Measurements from ENCODE around the gene GPS1.

The GPS1 gene

GRCh38 chr17:82041144-82041814, 10.4 kb upstream of the GPS1 start:
- TF ChIP-seq POLR2AphosphoS5 (IDR thresholded peaks at IDR 0.05; ENCODE audit: low read depth, low read length) (no peak), FOXP2 (optimal IDR thresholded peaks at IDR 0.05; ENCODE audit: borderline replicate concordance, extremely low read depth, extremely low read length, insufficient read depth) (no peak), REST (IDR thresholded peaks at IDR 0.05; ENCODE audit: insufficient read depth in 1 of 2, low read depth in 2 of 2, low read length in 2 of 2) (no peak), SIN3A (IDR thresholded peaks at IDR 0.05; ENCODE audit: borderline replicate concordance, insufficient read depth, low read length) (no peak), TAF1 (IDR thresholded peaks at IDR 0.05; ENCODE audit: borderline replicate concordance, insufficient read depth, low read length) (no peak)

GRCh38 chr17:82042649-82043048, 9.0 kb upstream of the GPS1 start:
- TF ChIP-seq TAF1 (IDR thresholded peaks at IDR 0.05; ENCODE audit: borderline replicate concordance, insufficient read depth, low read length) (no peak), POLR2AphosphoS5 (IDR thresholded peaks at IDR 0.05; ENCODE audit: low read depth, low read length) (no peak), SIN3A (IDR thresholded peaks at IDR 0.05; ENCODE audit: borderline replicate concordance, insufficient read depth, low read length) (no peak), REST (IDR thresholded peaks at IDR 0.05; ENCODE audit: insufficient read depth in 1 of 2, low read depth in 2 of 2, low read length in 2 of 2) (no peak), FOXP2 (optimal IDR thresholded peaks at IDR 0.05; ENCODE audit: borderline replicate concordance, extremely low read depth, extremely low read length, insufficient read depth) (no peak)

GRCh38 chr17:82043507-82043906, 8.2 kb upstream of the GPS1 start:
- no peak for TF ChIP-seq SIN3A (IDR thresholded peaks at IDR 0.05; ENCODE audit: borderline replicate concordance, insufficient read depth, low read length)
- no peak for TF ChIP-seq POLR2AphosphoS5 (IDR thresholded peaks at IDR 0.05; ENCODE audit: low read depth, low read length)
- no peak for TF ChIP-seq TAF1 (IDR thresholded peaks at IDR 0.05; ENCODE audit: borderline replicate concordance, insufficient read depth, low read length)
- no peak for TF ChIP-seq REST (IDR thresholded peaks at IDR 0.05; ENCODE audit: insufficient read depth in 1 of 2, low read depth in 2 of 2, low read length in 2 of 2)
- TF ChIP-seq FOXP2 (optimal IDR thresholded peaks at IDR 0.05; ENCODE audit: borderline replicate concordance, extremely low read depth, extremely low read length, insufficient read depth) = no peak

DNA sequence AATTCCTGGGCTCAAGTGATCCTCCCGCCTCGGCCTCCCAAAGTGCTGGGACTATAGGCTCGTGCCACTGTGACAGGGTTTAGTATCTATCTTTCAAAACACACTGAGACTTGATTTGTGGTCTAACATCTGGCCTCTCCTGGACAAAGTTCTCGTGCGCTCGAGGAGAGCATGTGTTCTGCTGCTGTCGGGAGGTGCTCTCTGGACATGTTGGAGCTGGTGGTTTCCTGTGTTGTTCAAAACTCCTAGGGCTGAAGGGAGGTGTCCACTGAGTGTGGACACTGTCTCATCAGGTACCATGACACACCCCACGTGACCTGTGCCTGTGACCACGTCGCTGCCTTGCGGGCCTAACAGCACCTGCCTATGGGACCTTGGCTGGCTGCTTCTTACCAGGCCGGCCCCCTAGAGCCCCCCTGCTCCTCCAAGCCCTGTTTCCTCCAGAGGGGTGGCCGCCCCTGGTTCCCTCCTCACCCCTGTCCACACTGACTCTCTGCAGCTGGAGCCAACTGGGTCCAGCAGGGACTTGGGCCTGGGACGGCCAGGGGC, 5.7 kb upstream of the GPS1 start:
- TF ChIP-seq REST (IDR thresholded peaks at IDR 0.05; ENCODE audit: insufficient read depth in 1 of 2, low read depth in 2 of 2, low read length in 2 of 2) (no peak), TAF1 (IDR thresholded peaks at IDR 0.05; ENCODE audit: borderline replicate concordance, insufficient read depth, low read length) (no peak), POLR2AphosphoS5 (IDR thresholded peaks at IDR 0.05; ENCODE audit: low read depth, low read length) (no peak), FOXP2 (optimal IDR thresholded peaks at IDR 0.05; ENCODE audit: borderline replicate concordance, extremely low read depth, extremely low read length, insufficient read depth) (no peak), SIN3A (IDR thresholded peaks at IDR 0.05; ENCODE audit: borderline replicate concordance, insufficient read depth, low read length) (no peak)
